ENCODE results near the gene HNF1B.

GRCh38 chr17:37700881-37701280 lies 44.0 kb downstream of the HNF1B start:
- TF ChIP-seq CTCF (IDR thresholded peaks at IDR 0.05; ENCODE audit: low read depth, low read length, poor library complexity, severe bottlenecking) = no peak
- TF ChIP-seq EZH2phosphoT487 (IDR thresholded peaks at IDR 0.05; ENCODE audit: borderline replicate concordance, low read length) = no peak

Data from DOHH2 (cell line).